H1 (cell line): ENCODE data around the gene SLC2A4. TPM values are rescaled to one million over a fixed set of nuclear protein-coding genes. Genes with fewer than 3 reads are reported as not detected.

Experiments used
- CTCF ChIA-PET: fragments of 300-600 bp; sonication (Branson Sonifier 250); formaldehyde crosslinking; loops from one replicate; lab custom pipeline; 2021; ENCODE audit not compliant: partially characterized antibody; lab: Charles Lee
- POLR2A ChIA-PET: fragments of 300-600 bp; sonication (Branson Sonifier 250); formaldehyde crosslinking; loops from one replicate; lab custom pipeline; 2021; ENCODE audit warnings: inconsistent platforms; ENCODE audit not compliant: partially characterized antibody; lab: Charles Lee
- DNase-seq, 2 experiments: peaks; one replicate each; pipeline versions ENCODE4 v3.0.0 to v3.0.0-alpha.2; 2010 to 2022; ENCODE audit warnings: low spot score in 2 of 2, low read depth in 1 of 2, mixed read lengths in 1 of 2
- FAIRE-seq: peaks from 2 replicates; lab custom pipeline; 2011; peaks lifted over from hg19 to GRCh38; lab: Jason Lieb, UNC
- H2AFZ ChIP-seq: 2 replicates; pipeline ENCODE4 v1.8.1; 2012; ENCODE audit warnings: low read length, inconsistent platforms
- H2AK5ac ChIP-seq: 2 replicates; pipeline ENCODE4 v1.6.1; 2013; ENCODE audit warnings: low read depth, low read length
- H2BK120ac ChIP-seq: replicated peaks from 2 replicates; pipeline ENCODE3; 2013; ENCODE audit warnings: low read depth, low read length, inconsistent platforms
- H2BK12ac ChIP-seq: 2 replicates; pipeline ENCODE4 v1.6.1; 2013; ENCODE audit warnings: low read depth, low read length
- H2BK15ac ChIP-seq: 2 replicates; pipeline ENCODE4 v1.6.1; 2013; ENCODE audit warnings: low read length
- H2BK20ac ChIP-seq: 2 replicates; pipeline ENCODE4 v1.6.1; 2013; ENCODE audit warnings: low read length
- H2BK5ac ChIP-seq: 2 replicates; pipeline ENCODE4 v1.6.1; 2013; ENCODE audit warnings: low read depth, low read length
- H3K14ac ChIP-seq: 2 replicates; pipeline ENCODE4 v1.6.1; 2013; ENCODE audit warnings: inconsistent platforms; ENCODE audit not compliant: insufficient read length
- H3K18ac ChIP-seq: 2 replicates; pipeline ENCODE4 v1.6.1; 2013; ENCODE audit warnings: low read length; ENCODE audit errors: extremely low read depth
- H3K23ac ChIP-seq: 2 replicates; pipeline ENCODE4 v1.6.1; 2013; ENCODE audit warnings: inconsistent platforms; ENCODE audit not compliant: insufficient read length
- H3K23me2 ChIP-seq: 2 replicates; pipeline ENCODE4 v1.6.1; 2013; ENCODE audit warnings: low read depth, low read length
- H3K27ac ChIP-seq: 2 replicates; pipeline ENCODE4 v1.6.1; 2011; ENCODE audit warnings: low read depth, low read length, inconsistent platforms
- H3K27me3 ChIP-seq, 4 experiments: replicated peaks in 1 of 4; 1 replicate in 1 of 4; 2 replicates in 3 of 4; pipeline versions ENCODE4 v1.6.1 to v1.8.1; 2011 to 2013; ENCODE audit warnings: low read length in 3 of 4, mild to moderate bottlenecking in 3 of 4, inconsistent platforms in 2 of 4, mixed read lengths in 2 of 4, moderate library complexity in 1 of 4; ENCODE audit not compliant: control insufficient read depth in 3 of 4, insufficient read depth in 3 of 4; ENCODE audit errors: extremely low read depth in 1 of 4
- H3K36me3 ChIP-seq, 4 experiments: 2 replicates each; pipeline versions ENCODE4 v1.6.1 to v1.8.1; 2011 to 2013; ENCODE audit warnings: mild to moderate bottlenecking in 4 of 4, low read length in 3 of 4, moderate library complexity in 2 of 4, control low read depth in 1 of 4, inconsistent platforms in 1 of 4; ENCODE audit not compliant: insufficient read depth in 4 of 4, control insufficient read depth in 2 of 4
- H3K4ac ChIP-seq: replicated peaks from 2 replicates; pipeline ENCODE3; 2013; ENCODE audit warnings: low read length, low read depth, mixed read lengths, inconsistent platforms; ENCODE audit not compliant: insufficient read length
- H3K4me1 ChIP-seq, 4 experiments: replicated peaks in 1 of 4; 1 replicate in 1 of 4; 2 replicates in 3 of 4; pipeline versions ENCODE4 v1.6.1 to v1.8.1; 2011 to 2013; ENCODE audit warnings: low read length in 3 of 4, inconsistent platforms in 2 of 4, mixed read lengths in 1 of 4; ENCODE audit not compliant: insufficient read depth in 4 of 4, control insufficient read depth in 3 of 4
- H3K4me2 ChIP-seq, 2 experiments: 2 replicates each; pipeline versions ENCODE4 v1.6.1 to v1.8.1; 2011 to 2013; ENCODE audit warnings: low read depth in 2 of 2, low read length in 2 of 2, control low read depth in 1 of 2, inconsistent platforms in 1 of 2, mild to moderate bottlenecking in 1 of 2; ENCODE audit not compliant: insufficient read depth in 1 of 2
- H3K4me3 ChIP-seq, 4 experiments: fragments of 200-600, 300-600 bp in 1 of 4; sonication (generic), shearing (Covaris generic), sonication (Bioruptor Twin) in 1 of 4; 2 replicates each; pipeline versions ENCODE4 v1.5.1 to v1.8.1; 2011 to 2016; ENCODE audit warnings: low read length in 4 of 4, low read depth in 3 of 4, control low read depth in 2 of 4, inconsistent platforms in 2 of 4, mild to moderate bottlenecking in 2 of 4, mixed read lengths in 1 of 4, moderate library complexity in 1 of 4; ENCODE audit not compliant: insufficient read depth in 2 of 4; ENCODE audit errors: extremely low read depth in 1 of 4
- H3K56ac ChIP-seq: replicated peaks from 2 replicates; pipeline ENCODE3; 2013; ENCODE audit warnings: low read depth, mild to moderate bottlenecking, mixed read lengths, low read length, inconsistent platforms; ENCODE audit not compliant: insufficient read length
- H3K79me1 ChIP-seq: 2 replicates; pipeline ENCODE4 v1.6.1; 2013; ENCODE audit warnings: low read depth, low read length, control low read depth
- H3K79me2 ChIP-seq, 2 experiments: 2 replicates each; pipeline versions ENCODE4 v1.6.1 to v1.8.1; 2012 to 2013; ENCODE audit warnings: low read length in 2 of 2, mild to moderate bottlenecking in 2 of 2, inconsistent platforms in 1 of 2; ENCODE audit not compliant: insufficient read depth in 2 of 2, control insufficient read depth in 1 of 2
- H3K9ac ChIP-seq, 4 experiments: replicated peaks in 1 of 4; 1 replicate in 1 of 4; 2 replicates in 3 of 4; pipeline versions ENCODE4 v1.6.1 to v1.8.1; 2011 to 2013; ENCODE audit warnings: low read depth in 3 of 4, low read length in 3 of 4, control low read depth in 2 of 4, mild to moderate bottlenecking in 2 of 4, moderate library complexity in 2 of 4, inconsistent platforms in 1 of 4; ENCODE audit errors: extremely low read depth in 1 of 4
- H3K9me3 ChIP-seq, 2 experiments: 2 replicates each; pipeline versions ENCODE4 v1.6.1 to v1.8.1; 2012 to 2013; ENCODE audit warnings: mild to moderate bottlenecking in 2 of 2, moderate library complexity in 2 of 2, control low read depth in 1 of 2, inconsistent platforms in 1 of 2, low read depth in 1 of 2, low read length in 1 of 2, mixed read lengths in 1 of 2; ENCODE audit not compliant: insufficient read depth in 2 of 2
- H4K20me1 ChIP-seq, 2 experiments: replicated peaks in 1 of 2; 2 replicates each; pipeline versions ENCODE3 to v1.8.1; 2011 to 2013; ENCODE audit warnings: inconsistent platforms in 2 of 2, low read length in 2 of 2, mild to moderate bottlenecking in 1 of 2; ENCODE audit not compliant: insufficient read depth in 2 of 2, control insufficient read depth in 1 of 2
- H4K5ac ChIP-seq: 2 replicates; pipeline ENCODE4 v1.6.1; 2013; ENCODE audit warnings: low read length, low read depth, mixed read lengths, inconsistent platforms; ENCODE audit not compliant: insufficient read length
- H4K8ac ChIP-seq: 2 replicates; pipeline ENCODE4 v1.8.0; 2013; ENCODE audit warnings: mild to moderate bottlenecking, moderate library complexity, low read length, inconsistent platforms; ENCODE audit not compliant: insufficient read depth; ENCODE audit errors: extremely low read depth
- H4K91ac ChIP-seq: replicated peaks from 2 replicates; pipeline ENCODE3; 2013; ENCODE audit warnings: low read length, mixed read lengths, inconsistent platforms; ENCODE audit not compliant: insufficient read length
- ASH2L ChIP-seq: fragments of 200-600, 300-600 bp; sonication (generic); IDR thresholded peaks from one replicate; pipeline ENCODE4 v1.7.1; 2017; ENCODE audit warnings: low read length
- BCL11A ChIP-seq, 2 experiments: IDR thresholded peaks; one replicate each; pipeline ENCODE4 v1.6.1; 2011; ENCODE audit warnings: low read depth in 2 of 2, low read length in 2 of 2, mild to moderate bottlenecking in 2 of 2
- BRCA1 ChIP-seq: IDR thresholded peaks from 2 replicates; pipeline ENCODE4 v1.6.1; 2012; ENCODE audit warnings: low read depth, low read length, improper control_type of control experiment
- CBX5 ChIP-seq: fragments of 300-800, 300-1000 bp; sonication (generic); IDR thresholded peaks from 2 replicates; pipeline ENCODE4 v1.7.1; 2016; ENCODE audit warnings: antibody characterized with exemption, low read length, low read depth
- CBX8 ChIP-seq: fragments of 300-800, 300-1000 bp; sonication (generic); IDR thresholded peaks from 2 replicates; pipeline ENCODE4 v1.7.1; 2016; ENCODE audit warnings: low read depth, low read length, borderline replicate concordance
- CREB1 ChIP-seq: IDR thresholded peaks from 2 replicates; pipeline ENCODE4 v1.6.1; 2012; ENCODE audit warnings: inconsistent platforms
- CTCF ChIP-seq, 3 experiments: IDR thresholded peaks; 1 replicate in 2 of 3; 2 replicates in 1 of 3; pipeline versions ENCODE4 v1.5.1 to v1.6.1; 2011; ENCODE audit warnings: low read length in 3 of 3, mild to moderate bottlenecking in 3 of 3, inconsistent platforms in 2 of 3, low read depth in 1 of 3, moderate library complexity in 1 of 3; ENCODE audit not compliant: insufficient read depth in 1 of 3; ENCODE audit errors: control extremely low read depth in 1 of 3
- KDM4A ChIP-seq: IDR thresholded peaks from one replicate; pipeline ENCODE4 v1.7.1; 2012; ENCODE audit warnings: low read depth, mild to moderate bottlenecking, moderate library complexity, low read length, inconsistent platforms; ENCODE audit not compliant: severe bottlenecking
- POLR2A ChIP-seq, 2 experiments: IDR thresholded peaks; 1 replicate in 1 of 2; 2 replicates in 1 of 2; pipeline ENCODE4 v1.6.1; 2011; ENCODE audit warnings: low read depth in 2 of 2, low read length in 2 of 2, mild to moderate bottlenecking in 2 of 2; ENCODE audit errors: control extremely low read depth in 1 of 2
- SIRT6 ChIP-seq: IDR thresholded peaks from one replicate; pipeline ENCODE4 v1.7.1; 2012; ENCODE audit warnings: low read length, inconsistent platforms
- TAF1 ChIP-seq: IDR thresholded peaks from 2 replicates; pipeline ENCODE4 v1.6.1; 2011; ENCODE audit warnings: mild to moderate bottlenecking, low read depth, low read length
- TBP ChIP-seq: IDR thresholded peaks from 2 replicates; pipeline ENCODE4 v1.6.1; 2011; ENCODE audit warnings: low read depth, low read length, improper control_type of control experiment
- ZNF274 ChIP-seq: IDR thresholded peaks from 2 replicates; pipeline ENCODE4 v1.7.0; 2012; ENCODE audit warnings: low read length, borderline replicate concordance; ENCODE audit errors: extremely low read depth
- WGBS, 2 experiments: shearing (Covaris generic) in 1 of 2; methylation state at CpG; one replicate each; pipeline versions ENCODE4 v1.1.6 to v1.1.7; 2013 to 2015; ENCODE audit warnings: low lambda C conversion rate in 2 of 2, mixed read lengths in 2 of 2, inconsistent platforms in 1 of 2, low coverage in 1 of 2, missing lambda C conversion rate in 1 of 2; ENCODE audit not compliant: insufficient replicate concordance in 2 of 2, insufficient coverage in 1 of 2, insufficient read length in 1 of 2; ENCODE audit errors: extremely low coverage in 1 of 2, missing lambda C conversion rate in 1 of 2; 5-methylcytosine and 5-hydroxymethylcytosine counted together
- polyA plus RNA-seq, 7 experiments: library from polyadenylated mRNA; depleted of rRNA in 3 of 7; stranded (reverse) in 5 of 7; unstranded in 2 of 7; fragments of >200 nt in 5 of 7; fragments of 200-250 nt in 2 of 7; gene quantifications; 1 replicate in 5 of 7; 2 replicates in 1 of 7; 4 replicates in 1 of 7; pipeline versions ENCODE4 v1.2.1 to v1.2.3, GENCODE V29; 2011 to 2013; ENCODE audit warnings: missing spikeins in 2 of 7, mixed read lengths in 2 of 7
- total RNA-seq: library from RNA; stranded (reverse); fragmentation: NEBNext Ultra II Directional; extraction: Animal tissue kit (Norgen Biotek cat#: 25700); gene quantifications from 2 replicates; pipeline ENCODE4 v1.2.1, GENCODE V29; 2021

The SLC2A4 gene
- total and polyA plus RNA-seq, 2 of the 8 experiments (the other 6 are each of a cell fraction or from before 2014, with no cell fraction given): 5.7 to 6.9 TPM

DNA sequence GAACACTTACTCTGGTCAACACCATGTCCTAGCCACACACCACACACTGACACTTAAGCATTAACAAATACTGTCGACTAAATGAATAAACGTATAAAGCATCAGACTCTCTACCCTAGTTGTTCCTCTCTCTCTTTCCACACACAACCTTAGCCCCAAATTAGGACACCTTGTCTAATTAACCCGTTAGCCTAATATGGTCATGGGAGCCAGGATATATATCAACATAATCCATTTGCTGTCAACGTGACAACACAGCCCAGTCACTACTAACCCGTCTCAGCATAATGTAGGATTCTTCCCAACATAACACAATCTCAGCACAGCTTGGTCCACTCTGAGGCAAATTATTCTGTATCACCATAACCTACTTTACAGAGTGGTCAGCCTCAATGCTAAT lies 49.4 kb upstream of the SLC2A4 start:
- peaks cover 17 to 46% of the 10 kb centered on the region in 2 experiments for H4K20me1 ChIP-seq
- H3K4me3 ChIP-seq: 0 out of 8 replicates have a peak overlapping the region, but pooled peaks of 1 of the 4 experiments have one; percentile 14
- no peak overlapping the region for H4K8ac ChIP-seq
- H2AFZ ChIP-seq: no peak overlapping the region
- H3K23ac ChIP-seq: no peak overlapping the region
- H4K5ac ChIP-seq: no peak overlapping the region
- H3K14ac ChIP-seq: no peak overlapping the region
- H4K91ac ChIP-seq: no peak overlapping the region
- no peaks in the 10 kb centered on the region for H3K27me3 ChIP-seq
- CTCF ChIA-PET: interaction anchor here (4.0 kb wide), 1 partner anchor 12 kb away, joined by 24 read pairs; the partner anchor contains the start of genes ACADVL and DLG4
- POLR2A ChIA-PET: interaction anchor here (0.9 to 19.7 kb wide), 6 partner anchors 10 to 105 kb away, joined by 3 to 386 read pairs (median 4); partner anchors contain the start of genes ACADVL, ACAP1 and DLG4
- H3K4me2 ChIP-seq: peak overlapping the region in 1 of 2 experiments; percentile 56; a peak in 2 of 4 replicates
- no peak overlapping the region for H2BK15ac ChIP-seq
- no peaks in the 10 kb centered on the region for H3K23me2 ChIP-seq
- 88% methylated on average over 5 of the region's 5 CpGs; no CpG with 5 or more reads in 1 of the 2 experiments for WGBS, 2 experiments
- DNase-seq (no peak), FAIRE-seq (no peak)
- no peak overlapping the region for H2BK120ac ChIP-seq
- peaks cover 10% of the 10 kb centered on the region for H3K79me1 ChIP-seq
- no peaks in the 10 kb centered on the region for H3K9me3 ChIP-seq
- H2BK5ac ChIP-seq: no peak overlapping the region
- H3K79me2 ChIP-seq: peaks cover 13 to 55% of the 10 kb centered on the region in 2 experiments
- H3K56ac ChIP-seq: no peak overlapping the region
- no peak overlapping the region for H3K4ac ChIP-seq
- no peak overlapping the region for H3K27ac ChIP-seq
- H2BK20ac ChIP-seq: no peak overlapping the region
- no peak overlapping the region for H2BK12ac ChIP-seq
- no peak overlapping the region; a peak in 1 of 7 replicates for H3K9ac ChIP-seq
- peaks cover 0 to 10% (median 2%) of the 10 kb centered on the region in 4 experiments; a peak in 5 of 7 replicates for H3K4me1 ChIP-seq
- H2AK5ac ChIP-seq: no peak overlapping the region
- peaks cover 27 to 50% (median 47%) of the 10 kb centered on the region in 4 experiments for H3K36me3 ChIP-seq
- H3K18ac ChIP-seq: no peak overlapping the region
- TF ChIP-seq ZNF274 (no peak), CBX8 (no peak), TAF1 (no peak), BCL11A (IDR thresholded peaks at IDR 0.05; ENCODE audit: low read depth in 2 of 2, low read length in 2 of 2) (no peak), CTCF (IDR thresholded peaks at IDR 0.05; ENCODE audit: control extremely low read depth in 1 of 3, insufficient read depth in 1 of 3, low read depth in 1 of 3, low read length in 3 of 3) (no peak), CBX5 (no peak), SIRT6 (no peak), BRCA1 (no peak), POLR2A (IDR thresholded peaks at IDR 0.05; ENCODE audit: control extremely low read depth in 1 of 2, low read depth in 2 of 2, low read length in 2 of 2) (no peak), ASH2L (no peak), CREB1 (no peak), KDM4A (no peak), TBP (no peak)
